ENCODE results near the gene GRID1. TPM values are rescaled to one million over a fixed set of nuclear protein-coding genes. Genes with fewer than 3 reads are reported as not detected.

Gene GRID1
- polyA plus RNA-seq, 1 donor (not counting 4 experiments of a cell fraction or from before 2014, with no cell fraction given): 0.01 TPM

GRCh38 chr10:86004337-86004736 is 362.3 kb downstream of the GRID1 start:
- Histone ChIP-seq H3K9me1 (ENCODE audit: control insufficient read depth, extremely low read depth, insufficient read depth, low read length) (no peaks in the 10 kb centered on the region), H3K9me3 (ENCODE audit: control insufficient read depth, low read depth, low read length) (no peaks in the 10 kb centered on the region), H3K9ac (ENCODE audit: control insufficient read depth, extremely low read depth, insufficient read depth, low read length) (no peak overlapping the region), H3K27ac (ENCODE audit: control insufficient read depth, insufficient read depth, low read length) (no peak overlapping the region), H3K27me3 (ENCODE audit: control insufficient read depth, extremely low read depth, insufficient read depth, low read length) (no peaks in the 10 kb centered on the region), H3K4me2 (ENCODE audit: control insufficient read depth, extremely low read depth, insufficient read depth, low read depth, low read length) (no peak overlapping the region), H3K4me3 (ENCODE audit: control insufficient read depth in 2 of 3, extremely low read depth in 1 of 3, insufficient read depth in 2 of 3, low read depth in 1 of 3, low read length in 3 of 3) (no peak overlapping the region), H4K20me1 (ENCODE audit: control insufficient read depth, extremely low read depth, insufficient read depth, low read length) (no peaks in the 10 kb centered on the region), H3K4me1 (ENCODE audit: control insufficient read depth, extremely low read depth, insufficient read depth, low read length) (no peaks in the 10 kb centered on the region), H3K36me3 (ENCODE audit: control insufficient read depth in 2 of 2, extremely low read depth in 1 of 2, insufficient read depth in 2 of 2, low read length in 2 of 2) (no peaks in the 10 kb centered on the region), H2AFZ (ENCODE audit: control insufficient read depth, low read length) (no peak overlapping the region), H3K79me2 (ENCODE audit: control insufficient read depth, insufficient read depth, low read length) (no peaks in the 10 kb centered on the region)
- dilution Hi-C loops (cut with MboI; ENCODE audit: extremely low pct_ligation_motif_present, low sequenced_read_pairs): no loop called here
- DNase-seq (ENCODE audit: low read depth, low spot score) (no peak), FAIRE-seq (no peak)
- TF ChIP-seq CTCF (optimal IDR thresholded peaks at IDR 0.05 in 1 of 3, IDR thresholded peaks at IDR 0.05 in 1 of 3, conservative IDR thresholded peaks at IDR 0.05 in 1 of 3; ENCODE audit: extremely low read depth in 1 of 3, insufficient read depth in 2 of 3, low read length in 3 of 3): no peak
- no peak for TF ChIP-seq EZH2 (IDR thresholded peaks at IDR 0.05; ENCODE audit: low read length)

GRCh38 chr10:86003201-86003621 is 363.4 kb downstream of the GRID1 start:
- DNase-seq (ENCODE audit: low read depth, low spot score) (no peak), FAIRE-seq (no peak)
- TF ChIP-seq CTCF (optimal IDR thresholded peaks at IDR 0.05 in 1 of 3, IDR thresholded peaks at IDR 0.05 in 1 of 3, conservative IDR thresholded peaks at IDR 0.05 in 1 of 3; ENCODE audit: extremely low read depth in 1 of 3, insufficient read depth in 2 of 3, low read length in 3 of 3) (no peak), EZH2 (IDR thresholded peaks at IDR 0.05; ENCODE audit: low read length) (no peak)
- Histone ChIP-seq H3K9ac (ENCODE audit: control insufficient read depth, extremely low read depth, insufficient read depth, low read length) (no peak overlapping the region), H3K27me3 (ENCODE audit: control insufficient read depth, extremely low read depth, insufficient read depth, low read length) (no peaks in the 10 kb centered on the region), H4K20me1 (ENCODE audit: control insufficient read depth, extremely low read depth, insufficient read depth, low read length) (no peaks in the 10 kb centered on the region), H3K79me2 (ENCODE audit: control insufficient read depth, insufficient read depth, low read length) (no peaks in the 10 kb centered on the region), H3K36me3 (ENCODE audit: control insufficient read depth in 2 of 2, extremely low read depth in 1 of 2, insufficient read depth in 2 of 2, low read length in 2 of 2) (no peaks in the 10 kb centered on the region), H3K9me3 (ENCODE audit: control insufficient read depth, low read depth, low read length) (no peaks in the 10 kb centered on the region), H3K4me1 (ENCODE audit: control insufficient read depth, extremely low read depth, insufficient read depth, low read length) (no peaks in the 10 kb centered on the region), H3K9me1 (ENCODE audit: control insufficient read depth, extremely low read depth, insufficient read depth, low read length) (no peaks in the 10 kb centered on the region), H2AFZ (ENCODE audit: control insufficient read depth, low read length) (no peak overlapping the region), H3K4me2 (ENCODE audit: control insufficient read depth, extremely low read depth, insufficient read depth, low read depth, low read length) (no peak overlapping the region), H3K4me3 (ENCODE audit: control insufficient read depth in 2 of 3, extremely low read depth in 1 of 3, insufficient read depth in 2 of 3, low read depth in 1 of 3, low read length in 3 of 3) (no peak overlapping the region), H3K27ac (ENCODE audit: control insufficient read depth, insufficient read depth, low read length) (no peak overlapping the region)
- dilution Hi-C loops (cut with MboI; ENCODE audit: extremely low pct_ligation_motif_present, low sequenced_read_pairs): no loop called here
